BE2C (cell line): ENCODE measurements around the gene RAD23B.

Source experiments
- DNase-seq: peaks from one replicate; pipeline ENCODE4 v3.0.0-alpha.2; 2020
- H3K27me3 ChIP-seq: fragments of 250-450 bp; sonication (Bioruptor Pico); 2 replicates; pipeline ENCODE4 v1.5.1; 2020; ENCODE audit warnings: mild to moderate bottlenecking
- H3K36me3 ChIP-seq: fragments of 250-450 bp; sonication (Bioruptor Pico); 2 replicates; pipeline ENCODE4 v1.5.1; 2020; ENCODE audit warnings: mild to moderate bottlenecking
- H3K4me1 ChIP-seq: fragments of 250-450 bp; sonication (Bioruptor Pico); 2 replicates; pipeline ENCODE4 v1.5.1; 2020
- H3K4me3 ChIP-seq: 2 replicates; pipeline ENCODE4 v1.5.1; 2011; ENCODE audit warnings: low read depth, low read length
- H3K9me3 ChIP-seq: fragments of 250-450 bp; sonication (Bioruptor Pico); 2 replicates; pipeline ENCODE4 v1.5.1; 2020
- CTCF ChIP-seq: IDR thresholded peaks from 2 replicates; pipeline ENCODE4 v1.5.1; 2012; ENCODE audit warnings: mild to moderate bottlenecking, low read depth, low read length

Gene RAD23B

DNA sequence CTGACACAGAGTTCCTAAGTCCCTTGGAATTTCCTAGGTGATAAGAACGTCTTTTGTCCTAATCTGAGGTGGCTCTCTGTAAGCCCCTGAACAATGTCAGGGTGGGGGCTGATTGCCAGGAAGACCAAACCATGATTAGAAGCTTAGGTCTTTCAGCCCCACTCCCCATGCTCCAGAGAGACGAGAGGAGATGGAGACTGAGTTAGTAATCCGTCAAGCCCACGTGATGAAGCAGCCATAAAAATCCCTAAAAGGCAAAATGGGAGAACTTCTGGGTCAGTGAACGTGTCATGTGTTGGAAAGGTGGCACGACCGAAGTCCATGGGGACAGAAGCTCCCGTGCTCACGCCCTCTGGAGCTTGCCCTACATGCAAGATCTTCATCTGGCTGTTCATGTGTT lies 85.6 kb downstream of the RAD23B start:
- no peak for DNase-seq
- no peak for TF ChIP-seq CTCF
- Histone ChIP-seq H3K4me1 (no peaks in the 10 kb centered on the region; the same call in 1 of the 2 replicates), H3K36me3 (no peaks in the 10 kb centered on the region), H3K27me3 (no peaks in the 10 kb centered on the region), H3K9me3 (no peaks in the 10 kb centered on the region), H3K4me3 (no peak overlapping the region)

DNA sequence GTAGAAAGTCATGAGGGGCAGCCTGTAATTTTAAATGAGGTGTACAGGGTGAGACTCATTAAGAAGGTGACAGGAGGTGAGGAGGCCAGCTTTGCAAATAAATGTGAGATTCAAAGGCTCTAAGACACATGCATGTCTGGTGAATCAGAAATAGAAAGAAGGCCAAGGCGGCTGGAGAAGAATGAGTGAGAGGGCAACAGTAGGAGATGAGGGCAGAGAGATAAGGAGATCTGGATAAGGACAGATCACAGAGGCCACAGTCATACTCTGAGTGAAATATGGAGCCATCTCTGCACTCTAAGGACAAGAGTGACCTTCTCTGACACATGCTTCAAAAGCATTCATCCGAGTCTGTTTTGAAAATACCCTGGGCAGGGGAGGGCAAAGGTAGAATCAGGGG lies 90.7 kb downstream of the RAD23B start:
- no peak for DNase-seq
- H3K4me1 ChIP-seq = no peaks in the 10 kb centered on the region
- no peaks in the 10 kb centered on the region for H3K36me3 ChIP-seq
- no peak overlapping the region for H3K4me3 ChIP-seq
- TF ChIP-seq CTCF = no peak
- H3K9me3 ChIP-seq = no peaks in the 10 kb centered on the region
- no peaks in the 10 kb centered on the region for H3K27me3 ChIP-seq

DNA sequence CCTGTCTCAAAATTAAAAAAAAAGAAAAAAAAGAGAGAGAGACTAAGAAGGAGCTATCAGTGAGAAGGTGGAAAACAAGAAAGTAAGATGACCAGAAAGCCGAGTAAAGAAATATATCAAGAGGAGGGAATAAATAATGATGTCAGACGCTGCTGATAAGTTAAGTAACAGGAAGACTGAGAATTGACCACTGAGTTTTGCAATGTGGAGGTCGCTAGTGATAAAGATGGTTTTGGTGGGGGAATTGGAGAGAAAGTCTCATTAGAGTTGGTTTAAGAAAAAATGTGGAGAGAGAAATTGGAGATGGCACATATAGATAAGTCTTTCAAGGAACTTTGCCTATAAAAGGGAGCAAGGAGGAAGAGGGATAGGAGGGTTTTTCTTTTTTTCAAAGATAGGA lies 91.9 kb downstream of the RAD23B start:
- Histone ChIP-seq H3K27me3 (no peaks in the 10 kb centered on the region), H3K4me1 (no peaks in the 10 kb centered on the region), H3K9me3 (no peaks in the 10 kb centered on the region), H3K4me3 (no peak overlapping the region), H3K36me3 (no peaks in the 10 kb centered on the region)
- no peak for DNase-seq
- no peak for TF ChIP-seq CTCF

- TF ChIP-seq CTCF = no peak
- no peaks in the 10 kb centered on the region for H3K4me1 ChIP-seq
Measured at GRCh38 chr9:107375651-107376369, 92.7 kb downstream of the RAD23B start.

DNA sequence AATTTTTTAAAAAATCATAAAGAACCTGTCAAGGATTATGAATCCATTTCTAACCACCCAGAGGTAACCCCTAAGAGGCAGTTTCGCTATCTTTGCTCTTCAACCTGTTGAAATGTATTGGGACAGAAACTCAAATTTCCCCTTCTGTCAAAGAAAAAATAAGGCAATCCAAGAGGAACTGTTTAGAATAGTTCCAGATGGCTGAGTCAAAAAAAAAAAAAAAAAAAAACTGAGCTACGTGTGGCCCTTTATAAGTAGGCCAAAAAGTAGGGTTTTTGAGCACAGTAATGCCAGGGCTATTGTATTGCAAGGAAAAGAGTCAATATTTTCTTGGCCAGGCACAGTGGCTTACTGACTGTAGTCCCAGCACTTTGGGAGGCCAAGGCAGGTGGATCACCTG lies 94.9 kb downstream of the RAD23B start:
- Histone ChIP-seq H3K27me3 (no peaks in the 10 kb centered on the region), H3K4me3 (no peak overlapping the region), H3K36me3 (no peaks in the 10 kb centered on the region), H3K9me3 (no peaks in the 10 kb centered on the region), H3K4me1 (no peaks in the 10 kb centered on the region)
- DNase-seq = no peak
- no peak for TF ChIP-seq CTCF

More at GRCh38 chr9:107375651-107376369, 92.7 kb downstream of the RAD23B start:
- Histone ChIP-seq H3K36me3 (no peaks in the 10 kb centered on the region), H3K9me3 (no peaks in the 10 kb centered on the region), H3K27me3 (no peaks in the 10 kb centered on the region), H3K4me3 (no peak overlapping the region)
- DNase-seq = no peak
